PFSK-1 (cell line): ENCODE measurements around the gene WBP4.

ENCODE experiments used
- POLR2AphosphoS5 ChIP-seq: IDR thresholded peaks from 2 replicates; pipeline ENCODE4 v1.6.1; 2012; ENCODE audit warnings: low read depth, mild to moderate bottlenecking, control low read depth, low read length, moderate library complexity
- SIN3A ChIP-seq: IDR thresholded peaks from 2 replicates; pipeline ENCODE4 v1.6.1; 2012; ENCODE audit warnings: mild to moderate bottlenecking, low read length, moderate library complexity, borderline replicate concordance; ENCODE audit not compliant: insufficient read depth

DNA sequence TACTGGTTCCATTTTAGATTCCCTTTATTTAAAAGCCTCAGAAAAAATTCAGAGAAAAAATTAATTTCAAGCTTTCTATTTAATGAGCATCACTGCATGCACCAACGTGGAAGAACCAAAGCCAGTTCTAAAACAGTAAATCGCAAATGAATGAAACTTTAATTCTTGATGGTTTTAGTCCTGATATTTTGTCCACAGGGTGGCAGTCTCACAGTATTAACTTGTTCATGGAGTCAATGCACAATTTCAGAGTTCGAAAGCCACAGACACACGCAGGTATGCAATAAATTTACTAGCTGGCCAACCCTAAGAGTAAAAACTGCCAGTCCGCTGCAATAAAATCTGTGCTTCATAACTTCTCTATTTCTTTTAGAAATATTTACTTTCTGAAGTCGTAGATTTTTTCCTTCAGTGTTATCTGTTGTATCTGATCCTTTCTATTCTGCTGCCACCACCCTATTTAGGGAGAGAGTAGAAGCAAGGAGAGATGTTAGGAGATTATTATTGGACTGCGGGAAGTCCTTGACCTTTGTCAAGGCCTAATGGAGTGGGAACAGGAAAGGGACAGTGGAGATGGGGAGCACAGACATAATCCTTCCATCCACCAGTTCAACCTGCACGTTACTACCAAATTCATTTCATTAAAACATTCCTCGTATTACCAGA, 7.0 kb upstream of the WBP4 start:
- no peak for TF ChIP-seq POLR2AphosphoS5
- TF ChIP-seq SIN3A: no peak
